ENCODE measurements around the gene CSMD2.

- TF ChIP-seq CEBPB (IDR thresholded peaks at IDR 0.05) = no peak
- no peak for TF ChIP-seq MAX (IDR thresholded peaks at IDR 0.05)
These were observed 1.9 kb downstream of the CSMD2 start for GRCh38 chr1:34162852-34163766.
